ENCODE results near the gene SNRPA1. TPM values are rescaled to one million over a fixed set of nuclear protein-coding genes. Genes with fewer than 3 reads are reported as not detected.

The SNRPA1 gene
- total RNA-seq, 1 donor from 2014 or later, result 62.4 TPM

DNA sequence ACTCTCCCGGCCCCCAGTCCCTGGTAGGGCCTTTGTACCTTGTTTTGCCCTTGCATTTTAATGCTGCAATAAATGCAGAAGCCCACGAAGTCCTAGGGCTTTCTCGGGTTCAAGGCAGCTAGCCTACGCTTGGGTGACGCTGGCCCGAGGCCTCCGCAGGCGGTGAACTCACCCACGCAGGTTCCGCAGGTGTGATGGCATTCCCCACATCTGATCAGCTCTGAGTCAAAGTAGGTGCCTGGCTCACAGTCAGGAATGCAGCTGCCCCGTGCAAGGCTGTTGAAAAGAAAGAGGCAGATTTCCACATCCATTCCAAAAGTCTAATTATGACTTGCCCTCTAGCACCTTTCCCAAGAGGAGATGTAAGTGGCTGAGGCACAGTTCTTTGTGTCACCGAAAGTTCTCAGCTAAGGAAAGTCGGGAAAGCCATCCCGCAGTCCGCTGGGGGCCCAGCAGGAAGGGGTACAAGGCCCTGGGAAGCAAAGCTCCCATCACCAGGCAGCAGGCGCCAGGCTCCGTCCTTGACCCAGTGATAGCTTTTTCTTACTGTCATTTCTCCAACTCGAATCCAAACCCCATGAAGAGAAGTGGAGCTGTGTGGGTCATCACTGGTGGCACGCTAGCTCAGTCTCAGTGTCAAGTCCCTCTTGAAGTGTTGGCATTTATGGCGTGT is 23.2 kb upstream of the SNRPA1 start:
- H3K4me3 ChIP-seq (ENCODE audit: low read depth, low read length), result no peak overlapping the region
- TF ChIP-seq, protein P1, sequence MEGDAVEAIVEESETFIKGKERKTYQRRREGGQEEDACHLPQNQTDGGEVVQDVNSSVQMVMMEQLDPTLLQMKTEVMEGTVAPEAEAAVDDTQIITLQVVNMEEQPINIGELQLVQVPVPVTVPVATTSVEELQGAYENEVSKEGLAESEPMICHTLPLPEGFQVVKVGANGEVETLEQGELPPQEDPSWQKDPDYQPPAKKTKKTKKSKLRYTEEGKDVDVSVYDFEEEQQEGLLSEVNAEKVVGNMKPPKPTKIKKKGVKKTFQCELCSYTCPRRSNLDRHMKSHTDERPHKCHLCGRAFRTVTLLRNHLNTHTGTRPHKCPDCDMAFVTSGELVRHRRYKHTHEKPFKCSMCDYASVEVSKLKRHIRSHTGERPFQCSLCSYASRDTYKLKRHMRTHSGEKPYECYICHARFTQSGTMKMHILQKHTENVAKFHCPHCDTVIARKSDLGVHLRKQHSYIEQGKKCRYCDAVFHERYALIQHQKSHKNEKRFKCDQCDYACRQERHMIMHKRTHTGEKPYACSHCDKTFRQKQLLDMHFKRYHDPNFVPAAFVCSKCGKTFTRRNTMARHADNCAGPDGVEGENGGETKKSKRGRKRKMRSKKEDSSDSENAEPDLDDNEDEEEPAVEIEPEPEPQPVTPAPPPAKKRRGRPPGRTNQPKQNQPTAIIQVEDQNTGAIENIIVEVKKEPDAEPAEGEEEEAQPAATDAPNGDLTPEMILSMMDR (conservative IDR thresholded peaks at IDR 0.05; ENCODE audit: low read depth, low read length), result no peak
- no peak for DNase-seq (ENCODE audit: low read depth)

DNA sequence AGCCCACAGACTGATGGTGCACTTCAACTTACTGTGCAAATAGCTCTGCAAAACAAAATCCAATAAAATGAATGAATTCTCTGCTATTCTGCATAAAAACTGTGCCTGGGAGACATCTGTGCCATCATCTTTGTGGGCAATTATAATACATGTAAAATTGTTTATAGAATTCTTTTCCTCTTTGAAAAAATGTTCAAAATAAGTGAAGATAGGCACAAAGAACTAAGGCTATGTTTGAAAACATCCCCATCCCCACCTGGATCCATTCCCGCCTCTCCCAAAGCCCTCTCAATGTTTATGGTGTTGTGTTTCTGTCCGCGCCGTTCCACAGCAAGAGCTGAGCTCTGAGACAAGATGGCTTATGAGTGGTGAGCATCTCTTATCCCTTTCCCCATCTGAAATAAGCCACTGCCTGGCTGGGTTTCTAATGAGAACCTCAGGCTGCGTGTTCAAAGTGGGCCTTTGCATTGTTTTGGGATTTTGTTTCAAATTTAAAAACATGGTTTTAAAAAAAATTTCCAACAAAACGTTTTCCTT is 22.4 kb upstream of the SNRPA1 start:
- no peak for DNase-seq (ENCODE audit: low read depth)
- H3K4me3 ChIP-seq (ENCODE audit: low read depth, low read length), result no peak overlapping the region
- TF ChIP-seq, protein P1 (conservative IDR thresholded peaks at IDR 0.05; ENCODE audit: low read depth, low read length), result no peak

DNA sequence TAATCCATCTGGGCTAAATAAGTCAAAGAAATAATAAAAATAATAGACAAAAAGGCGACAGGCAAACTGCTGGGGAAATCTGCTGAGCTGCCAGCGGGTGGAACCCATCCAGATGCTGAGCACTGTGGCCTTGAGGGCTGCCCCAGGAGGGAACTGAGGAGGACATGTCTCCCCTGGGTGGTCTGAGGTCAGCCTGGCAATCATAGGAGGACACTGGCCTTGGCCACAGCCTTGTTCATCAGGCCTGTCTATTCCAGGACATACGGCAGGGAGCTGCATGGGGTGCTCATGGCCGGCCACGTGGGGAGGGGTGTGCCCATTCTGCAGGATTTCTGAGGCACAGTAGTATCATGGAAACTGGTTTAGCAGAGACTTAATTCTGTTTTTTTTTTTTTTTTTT is 21.5 kb upstream of the SNRPA1 start:
- no peak overlapping the region for H3K4me3 ChIP-seq (ENCODE audit: low read depth, low read length)
- DNase-seq (ENCODE audit: low read depth), result no peak
- TF ChIP-seq, protein P1 (conservative IDR thresholded peaks at IDR 0.05; ENCODE audit: low read depth, low read length), result no peak

DNA sequence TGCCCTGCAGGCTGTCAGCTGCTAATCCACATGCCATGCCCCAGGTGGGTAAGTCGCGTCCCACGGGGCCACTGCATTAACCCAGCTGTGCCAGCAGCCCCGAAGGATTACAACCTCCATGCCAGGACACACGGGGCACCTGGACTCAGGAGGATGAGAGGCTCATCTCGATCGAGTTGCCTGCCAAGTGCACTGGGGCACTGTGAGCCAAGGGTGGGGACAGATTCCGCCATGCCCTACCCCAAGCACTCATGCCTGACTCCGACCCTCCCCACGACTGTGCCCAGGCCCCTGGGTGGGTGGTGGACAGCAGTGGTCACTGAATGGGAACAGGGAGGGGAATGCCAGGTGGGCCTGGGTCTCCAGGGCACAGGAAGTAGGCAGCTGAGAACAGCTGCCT is 20.7 kb upstream of the SNRPA1 start:
- no peak for DNase-seq (ENCODE audit: low read depth)
- TF ChIP-seq, protein P1 (conservative IDR thresholded peaks at IDR 0.05; ENCODE audit: low read depth, low read length), result no peak
- no peak overlapping the region for H3K4me3 ChIP-seq (ENCODE audit: low read depth, low read length)

DNA sequence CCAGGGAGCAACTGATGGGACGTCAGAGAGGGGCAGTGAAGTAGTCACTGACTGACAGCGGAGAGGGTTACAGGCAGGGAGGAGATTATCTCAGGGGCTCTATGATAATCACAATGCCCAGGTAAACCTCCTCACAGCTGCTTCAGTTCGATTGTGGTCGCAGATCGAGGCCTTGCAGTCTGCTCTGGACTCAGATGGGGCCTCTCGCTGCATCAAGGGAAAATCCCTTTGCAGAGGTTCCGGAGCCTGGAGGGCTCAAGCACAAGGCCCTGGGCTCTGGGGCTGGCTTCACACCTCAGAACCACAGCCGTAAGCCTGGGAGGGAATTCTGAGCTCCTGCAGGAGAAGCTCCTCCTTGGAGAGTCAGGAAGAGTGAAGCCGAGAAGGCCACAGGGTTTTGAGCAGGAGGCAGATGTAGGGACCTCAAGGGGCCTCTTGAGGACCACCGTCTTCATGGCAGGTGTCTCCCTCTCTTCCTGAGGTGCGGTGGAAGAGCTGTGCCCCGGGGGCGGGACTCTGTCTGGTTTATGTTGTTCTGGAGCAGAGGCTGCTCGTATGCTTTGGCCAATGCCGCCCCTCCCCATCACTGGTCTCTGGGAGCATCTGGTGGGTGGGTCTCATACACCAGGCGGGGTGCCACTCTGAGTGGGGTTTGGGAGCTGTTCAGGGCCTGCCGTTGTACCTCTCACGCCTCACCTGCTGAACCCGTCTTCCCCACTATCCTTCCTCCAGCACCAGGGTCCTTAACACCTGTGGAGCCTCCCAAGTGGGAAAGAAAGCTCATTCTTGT is 19.5 kb upstream of the SNRPA1 start:
- no peak overlapping the region for H3K4me3 ChIP-seq (ENCODE audit: low read depth, low read length)
- no peak for DNase-seq (ENCODE audit: low read depth)

DNA sequence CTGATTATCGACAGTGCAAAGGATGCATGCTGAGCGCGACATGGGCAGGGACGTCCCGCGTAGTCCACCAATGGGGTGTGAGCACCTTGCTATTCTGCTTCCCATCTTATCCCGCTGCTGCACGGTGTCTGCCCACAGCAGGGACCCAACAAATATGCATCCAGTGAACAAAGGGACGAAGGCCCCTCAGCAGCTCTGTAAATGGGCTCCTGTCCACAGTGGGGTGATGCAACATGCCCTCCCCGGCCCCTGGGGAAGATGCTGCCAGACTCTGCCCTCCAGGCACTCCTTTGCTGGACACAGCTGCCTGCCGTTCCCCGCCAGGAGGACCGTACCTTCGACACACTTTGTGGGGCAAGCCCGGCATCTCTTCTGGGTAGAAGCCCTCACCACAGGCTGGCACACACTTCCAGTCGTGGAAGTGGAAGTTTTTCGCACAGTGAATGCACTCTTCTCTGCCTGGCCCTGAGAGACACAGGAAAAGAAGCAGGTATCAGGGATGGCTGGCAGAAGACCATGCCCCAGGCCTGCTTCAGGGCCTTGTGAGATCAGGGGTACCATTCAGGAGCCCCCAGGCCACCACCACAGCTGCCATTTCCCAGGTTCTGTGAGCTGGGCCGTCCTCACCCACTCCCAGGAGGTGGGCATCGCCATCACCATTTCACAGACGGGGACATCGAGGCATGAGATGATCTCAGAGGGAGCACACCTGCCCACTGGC is 18.2 kb upstream of the SNRPA1 start:
- TF ChIP-seq, protein P1 (conservative IDR thresholded peaks at IDR 0.05; ENCODE audit: low read depth, low read length), result no peak
- no peak overlapping the region for H3K4me3 ChIP-seq (ENCODE audit: low read depth, low read length)
- DNase-seq (ENCODE audit: low read depth), result no peak

More for the DNA sequence above, 19.5 kb upstream of the SNRPA1 start:
- TF ChIP-seq, protein P1 (conservative IDR thresholded peaks at IDR 0.05; ENCODE audit: low read depth, low read length), result no peak
